Stimulated activated CD8-positive, alpha-beta memory T cell treated with anti-CD3 and anti-CD28 coated beads, Interleukin-12 subunit alpha, Interleukin-12 subunit beta, amount 100 ng/mL, for 24 hours (primary cell): ENCODE measurements around the gene COL5A1.
"Not testable (repeated sequence)": the region's sequence is repeated elsewhere in the genome, so short reads cannot be mapped to it uniquely, and the experiment has no call there.

Experiments
- DNase-seq: peaks from one replicate; pipeline ENCODE4 v3.0.0-alpha.2; 2020; ENCODE audit errors: extremely low read depth

COL5A1 gene

GRCh38 chr9:134655586-134656333, 14.2 kb downstream of the COL5A1 start:
- DNase-seq = no peak

GRCh38 chr9:134656334-134657006, 14.9 kb downstream of the COL5A1 start:
- no peak for DNase-seq

- no peak for DNase-seq
Measured at GRCh38 chr9:134657666-134658377, 16.2 kb downstream of the COL5A1 start.

GRCh38 chr9:134658378-134658955, 16.9 kb downstream of the COL5A1 start:
- DNase-seq = no peak

GRCh38 chr9:134659688-134660131, 18.1 kb downstream of the COL5A1 start:
- no peak for DNase-seq

GRCh38 chr9:134660407-134660806, 18.8 kb downstream of the COL5A1 start:
- DNase-seq = no peak

- DNase-seq = no peak
Measured at GRCh38 chr9:134661299-134661698, 19.7 kb downstream of the COL5A1 start.

GRCh38 chr9:134661791-134662142, 20.2 kb downstream of the COL5A1 start:
- DNase-seq = no peak

GRCh38 chr9:134662143-134662876, 20.7 kb downstream of the COL5A1 start:
- no peak for DNase-seq

GRCh38 chr9:134663084-134663483, 21.5 kb downstream of the COL5A1 start:
- DNase-seq = no peak

- no peak for DNase-seq
Measured at GRCh38 chr9:134663753-134664415, 22.3 kb downstream of the COL5A1 start.

GRCh38 chr9:134664446-134664845, 22.8 kb downstream of the COL5A1 start:
- DNase-seq = no peak

- DNase-seq = no peak
Measured at GRCh38 chr9:134666208-134666607, 24.6 kb downstream of the COL5A1 start.

GRCh38 chr9:134666831-134667230, 25.2 kb downstream of the COL5A1 start:
- no peak for DNase-seq

GRCh38 chr9:134668977-134669376, 27.4 kb downstream of the COL5A1 start:
- DNase-seq = not testable (repeated sequence)

GRCh38 chr9:134669399-134669955, 27.9 kb downstream of the COL5A1 start:
- no peak for DNase-seq

GRCh38 chr9:134670042-134670525, 28.5 kb downstream of the COL5A1 start:
- no peak for DNase-seq

GRCh38 chr9:134670851-134671281, 29.3 kb downstream of the COL5A1 start:
- no peak for DNase-seq

GRCh38 chr9:134671341-134672113, 29.9 kb downstream of the COL5A1 start:
- DNase-seq = no peak

GRCh38 chr9:134676361-134676760, 34.8 kb downstream of the COL5A1 start:
- no peak for DNase-seq
